Measurements from ENCODE around the gene DSC2.
"Not testable (repeated sequence)": the region's sequence is repeated elsewhere in the genome, so short reads cannot be mapped to it uniquely, and the experiment has no call there.

Gene DSC2

GRCh38 chr18:31102025-31102684 is at the start of gene DSC2:
DSC2 (minus strand) TSS chr18:31102421; CDS start chr18:31101971, 450 bp downstream.
- no peak for DNase-seq (ENCODE audit: low spot score)

- no peak for DNase-seq (ENCODE audit: low spot score)
Observed at GRCh38 chr18:31149351-31149750, 47.1 kb upstream of the DSC2 start.

- no peak for DNase-seq (ENCODE audit: low spot score)
Observed at GRCh38 chr18:31148600-31148999, 46.4 kb upstream of the DSC2 start.

- DNase-seq (ENCODE audit: low spot score) = no peak
Observed at GRCh38 chr18:31146809-31147208, 44.6 kb upstream of the DSC2 start.

- no peak for DNase-seq (ENCODE audit: low spot score)
Observed at GRCh38 chr18:31143025-31143424, 40.8 kb upstream of the DSC2 start.

GRCh38 chr18:31138709-31139108 is 36.5 kb upstream of the DSC2 start:
- no peak for DNase-seq (ENCODE audit: low spot score)

GRCh38 chr18:31134988-31135529 is 32.8 kb upstream of the DSC2 start:
- DNase-seq (ENCODE audit: low spot score) = no peak

- DNase-seq (ENCODE audit: low spot score) = no peak
Observed at GRCh38 chr18:31129398-31130115, 27.3 kb upstream of the DSC2 start.

GRCh38 chr18:31125878-31126277 is 23.7 kb upstream of the DSC2 start:
- DNase-seq (ENCODE audit: low spot score) = no peak

GRCh38 chr18:31123125-31123524 is 20.9 kb upstream of the DSC2 start:
- DNase-seq (ENCODE audit: low spot score) = not testable (repeated sequence)

- DNase-seq (ENCODE audit: low spot score) = no peak
Observed at GRCh38 chr18:31120594-31120993, 18.4 kb upstream of the DSC2 start.

GRCh38 chr18:31116853-31117595 is 14.8 kb upstream of the DSC2 start:
- no peak for DNase-seq (ENCODE audit: low spot score)

GRCh38 chr18:31112804-31113203 is 10.6 kb upstream of the DSC2 start:
- DNase-seq (ENCODE audit: low spot score) = no peak

GRCh38 chr18:31105733-31106132 is 3.5 kb upstream of the DSC2 start:
- no peak for DNase-seq (ENCODE audit: low spot score)

GRCh38 chr18:31104444-31104843 is 2.2 kb upstream of the DSC2 start:
- DNase-seq (ENCODE audit: low spot score) = no peak

GRCh38 chr18:31103423-31103822 is 1.2 kb upstream of the DSC2 start:
- no peak for DNase-seq (ENCODE audit: low spot score)

- DNase-seq (ENCODE audit: low spot score) = no peak
Observed at GRCh38 chr18:31102941-31103340, 720 bp upstream of the DSC2 start.

GRCh38 chr18:31101183-31102024 is 817 bp downstream of the DSC2 start:
- DNase-seq (ENCODE audit: low spot score) = no peak

GRCh38 chr18:31100436-31101182 is 1.6 kb downstream of the DSC2 start:
- no peak for DNase-seq (ENCODE audit: low spot score)

GRCh38 chr18:31099450-31100230 is 2.6 kb downstream of the DSC2 start:
- no peak for DNase-seq (ENCODE audit: low spot score)

Data from activated CD4-positive, alpha-beta T cell treated with anti-CD3 and anti-CD28 coated beads, Interleukin-2, Interleukin-4, amounts not matched to agents 100 ng/mL and 50 ng/mL, durations not matched to agents 16 hours and 8 hours (primary cell).